GM15510 (cell line): ENCODE measurements around the gene THUMPD3.

Source experiments
- POLR2A ChIP-seq: IDR thresholded peaks from 3 replicates; pipeline ENCODE4 v1.6.1; 2011; ENCODE audit warnings: borderline replicate concordance; ENCODE audit not compliant: insufficient read length; ENCODE audit errors: extremely low read depth

THUMPD3 gene

DNA sequence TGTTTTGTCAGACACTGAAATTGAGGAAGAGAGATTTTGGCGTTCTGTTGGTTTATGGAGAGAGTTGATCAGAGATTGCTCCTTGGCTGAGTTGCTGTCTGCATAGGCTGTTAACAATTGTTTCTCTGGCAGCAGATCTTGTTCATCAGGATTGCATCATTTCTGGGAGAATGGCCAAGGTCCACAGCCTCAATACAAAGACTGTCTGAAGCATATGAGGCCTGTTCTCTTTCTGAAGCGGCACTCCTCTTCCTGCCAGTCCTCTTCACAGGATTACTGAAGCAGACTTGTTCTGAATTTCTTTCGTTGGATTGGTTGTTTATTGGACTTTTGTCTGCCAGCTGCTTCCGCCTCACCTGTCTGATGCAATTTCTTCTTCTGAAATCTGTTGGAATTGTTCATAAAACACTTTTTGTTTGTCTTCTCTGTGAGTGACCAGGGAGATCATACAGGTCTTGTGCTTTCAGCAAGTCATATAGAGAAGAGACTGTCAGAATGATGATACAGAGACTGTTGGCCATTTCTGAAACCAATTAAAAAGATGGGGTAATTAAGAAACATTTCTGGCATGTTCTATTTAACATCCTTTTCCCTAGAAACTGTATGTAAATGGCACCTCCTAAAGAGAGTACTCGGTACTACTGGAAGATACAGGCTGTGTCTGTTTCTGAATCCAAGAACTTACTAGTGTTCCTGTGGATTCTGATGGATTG lies 60.0 kb downstream of the THUMPD3 start:
- no peak for TF ChIP-seq POLR2A

DNA sequence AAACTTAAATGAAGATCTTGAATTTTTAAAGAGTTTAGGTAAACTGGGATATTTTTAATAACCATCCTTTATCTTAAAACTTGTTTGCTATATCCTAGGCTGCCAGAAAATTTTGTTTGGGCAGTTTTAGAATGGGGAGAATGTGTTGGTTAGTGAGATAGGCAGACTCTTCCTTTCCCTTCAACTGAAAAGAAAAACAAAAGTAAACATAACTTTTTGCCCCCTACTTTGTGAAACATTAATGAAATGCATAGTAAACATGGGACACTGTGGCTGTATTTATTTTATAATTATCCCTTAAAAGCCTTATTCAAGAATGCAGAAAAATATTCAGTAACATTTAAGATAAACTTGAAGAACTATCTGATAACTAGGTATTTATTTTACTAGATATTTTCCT lies 65.6 kb downstream of the THUMPD3 start:
- TF ChIP-seq POLR2A = no peak

- no peak for TF ChIP-seq POLR2A
These were observed 67.9 kb downstream of the THUMPD3 start for GRCh38 chr3:9430733-9431132.

- TF ChIP-seq POLR2A = no peak
These were observed 71.0 kb downstream of the THUMPD3 start for GRCh38 chr3:9433627-9434521.

GRCh38 chr3:9435316-9435715 lies 72.5 kb downstream of the THUMPD3 start:
- no peak for TF ChIP-seq POLR2A
